Dermis lymphatic vessel endothelial cell (primary cell): ENCODE measurements around the gene HCLS1. TPM values are rescaled to one million over a fixed set of nuclear protein-coding genes. Genes with fewer than 3 reads are reported as not detected.

Experiments
- total RNA-seq: library from RNA; depleted of rRNA; stranded (reverse); fragments of >200 nt; gene quantifications from 2 replicates; pipeline ENCODE4 v1.2.1, GENCODE V29; 2014

HCLS1 gene, protein sequence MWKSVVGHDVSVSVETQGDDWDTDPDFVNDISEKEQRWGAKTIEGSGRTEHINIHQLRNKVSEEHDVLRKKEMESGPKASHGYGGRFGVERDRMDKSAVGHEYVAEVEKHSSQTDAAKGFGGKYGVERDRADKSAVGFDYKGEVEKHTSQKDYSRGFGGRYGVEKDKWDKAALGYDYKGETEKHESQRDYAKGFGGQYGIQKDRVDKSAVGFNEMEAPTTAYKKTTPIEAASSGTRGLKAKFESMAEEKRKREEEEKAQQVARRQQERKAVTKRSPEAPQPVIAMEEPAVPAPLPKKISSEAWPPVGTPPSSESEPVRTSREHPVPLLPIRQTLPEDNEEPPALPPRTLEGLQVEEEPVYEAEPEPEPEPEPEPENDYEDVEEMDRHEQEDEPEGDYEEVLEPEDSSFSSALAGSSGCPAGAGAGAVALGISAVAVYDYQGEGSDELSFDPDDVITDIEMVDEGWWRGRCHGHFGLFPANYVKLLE
- total RNA-seq: 17.7 and 20.2 TPM in 2 replicates

DNA sequence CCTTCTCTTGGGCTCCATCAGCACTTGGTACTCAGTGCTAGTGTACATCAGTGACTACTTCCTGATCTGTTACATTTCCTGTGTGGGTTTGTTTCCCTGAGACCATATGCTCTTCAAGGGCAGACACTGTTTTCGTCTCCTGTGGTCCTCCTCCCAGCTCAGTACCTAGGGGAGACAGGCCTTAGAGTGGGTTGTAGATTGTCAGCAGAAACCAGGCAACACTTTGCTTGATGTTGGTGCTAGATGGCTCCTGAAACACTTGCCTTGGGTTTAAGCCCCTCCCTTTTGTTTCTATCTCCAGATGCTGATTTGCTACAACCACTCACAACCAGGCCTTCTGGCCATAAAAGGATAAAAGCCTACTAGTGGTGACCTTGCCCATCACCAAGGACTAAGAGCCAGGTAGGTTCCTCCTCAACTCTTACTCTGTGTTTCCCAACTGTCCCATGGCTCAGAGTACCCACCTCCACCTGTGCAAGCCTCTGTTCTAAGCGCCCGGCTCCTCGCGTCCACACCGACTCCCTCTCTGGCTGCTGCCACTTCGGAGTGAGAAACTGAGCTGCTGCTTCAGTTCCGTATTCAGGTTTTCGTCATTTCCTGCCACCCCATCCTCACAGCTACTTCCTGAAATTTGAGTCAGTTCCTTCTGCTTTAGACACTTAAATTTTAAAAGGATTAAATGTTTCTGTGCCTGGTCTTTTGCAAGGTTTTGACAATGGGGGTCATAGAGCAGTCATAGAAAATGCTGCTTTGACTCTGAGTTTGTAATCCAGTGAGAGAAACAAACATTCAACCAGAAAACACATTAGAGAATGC lies at the start of gene HCLS1:
HCLS1 (minus strand) TSS at position 548 of the 816 bp plus-strand sequence. CDS start 2,556 bp downstream, outside the sequence.

DNA sequence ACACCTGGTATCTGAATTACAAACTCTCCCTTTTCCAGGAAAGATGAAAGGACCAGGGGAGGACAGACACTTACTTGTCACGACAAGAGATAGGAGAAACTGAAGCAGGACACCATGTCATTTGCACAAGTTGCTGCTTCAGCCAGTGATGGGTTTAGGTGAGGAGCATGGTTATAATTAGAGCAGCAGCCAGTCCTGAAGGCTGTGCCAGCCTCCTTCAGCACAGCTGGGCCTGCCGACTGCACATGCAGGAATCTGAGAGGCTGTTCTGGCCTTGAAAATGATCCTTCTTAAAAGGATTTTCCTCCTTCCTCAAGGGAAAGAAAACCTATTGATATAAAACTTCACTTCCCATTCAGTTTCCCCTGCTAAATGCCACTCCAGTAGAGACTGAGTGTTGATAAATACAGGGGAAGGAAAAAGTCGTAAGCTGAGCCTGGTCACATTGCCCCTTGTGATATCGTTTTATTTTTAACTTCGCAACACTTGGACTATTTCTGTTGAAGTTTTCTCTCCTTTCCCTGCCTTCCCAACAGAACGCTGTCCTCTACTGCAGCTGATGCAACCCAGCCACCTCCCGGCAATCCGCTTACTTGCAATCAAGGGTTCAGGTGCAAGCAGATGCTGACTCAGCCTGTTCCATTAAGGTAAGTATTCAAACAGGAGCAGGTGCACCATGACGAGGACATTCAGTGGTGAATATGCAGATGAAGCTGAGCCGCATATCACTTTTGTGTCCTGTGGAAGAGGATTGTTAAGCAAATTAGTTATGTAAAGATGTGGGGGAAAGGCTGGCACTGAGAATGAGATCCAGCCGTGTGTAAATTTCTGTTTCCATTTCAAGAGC lies 67.6 kb downstream of the HCLS1 start, which contains the start of gene FBXO40:
FBXO40 (plus strand) TSS at position 524 of the 847 bp plus-strand sequence. CDS start 27,197 bp downstream, outside the sequence.

Other genes with a start within 250 kb of the HCLS1 start
- gene POLQ, start 114.9 kb downstream of the HCLS1 start, total RNA-seq: 1.2 and 1.9 TPM in 2 replicates
- not detected in 2 replicates for gene ARGFX, start 93.0 kb downstream of the HCLS1 start, total RNA-seq
- not detected in 2 replicates for gene FBXO40, start 67.5 kb downstream of the HCLS1 start, total RNA-seq
- 45.9 and 48.6 TPM in 2 replicates for gene GOLGB1, start 88.8 kb upstream of the HCLS1 start, total RNA-seq
- gene IQCB1, start 174.2 kb upstream of the HCLS1 start, total RNA-seq: 5.7 and 9.2 TPM in 2 replicates
- 0.26 and 0.33 TPM in 2 replicates for gene EAF2, start 174.3 kb upstream of the HCLS1 start, total RNA-seq
- gene SLC15A2, start 233.5 kb upstream of the HCLS1 start, total RNA-seq: under 0.01 TPM in 2 replicates